ENCODE results near the gene MACIR.
"Not testable (repeated sequence)": the region's sequence is repeated elsewhere in the genome, so short reads cannot be mapped to it uniquely, and the experiment has no call there.

MACIR gene, protein sequence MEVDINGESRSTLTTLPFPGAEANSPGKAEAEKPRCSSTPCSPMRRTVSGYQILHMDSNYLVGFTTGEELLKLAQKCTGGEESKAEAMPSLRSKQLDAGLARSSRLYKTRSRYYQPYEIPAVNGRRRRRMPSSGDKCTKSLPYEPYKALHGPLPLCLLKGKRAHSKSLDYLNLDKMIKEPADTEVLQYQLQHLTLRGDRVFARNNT

GRCh38 chr5:103258368-103258956 lies at the start of gene MACIR:
Gene MACIR, plus strand, starts transcription at chr5:103258763. Its CDS starts 17,157 bp downstream, at chr5:103275920.
- DNase-seq: peak; percentile 96

- no peak for DNase-seq
Measured at GRCh38 chr5:103209065-103209464, 49.5 kb upstream of the MACIR start.

DNA sequence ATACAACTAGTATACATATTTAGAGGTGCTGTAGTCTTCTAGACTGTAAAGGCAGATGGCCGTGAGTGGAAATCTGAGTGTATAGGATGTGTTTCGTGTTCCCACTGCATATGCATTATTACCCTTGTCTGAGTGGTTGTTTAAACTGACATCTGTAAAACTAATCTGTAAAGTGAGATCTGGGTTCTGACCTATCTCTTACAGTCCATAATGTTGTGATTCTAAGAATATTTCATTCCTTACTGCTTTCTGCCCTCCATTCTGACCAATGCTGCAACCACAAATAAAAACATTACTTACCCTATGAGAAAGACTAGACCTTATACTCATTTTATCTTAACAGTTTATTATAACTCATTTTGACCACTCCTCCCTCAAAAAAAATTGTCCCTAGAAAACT lies 47.6 kb upstream of the MACIR start:
- no peak for DNase-seq

DNA sequence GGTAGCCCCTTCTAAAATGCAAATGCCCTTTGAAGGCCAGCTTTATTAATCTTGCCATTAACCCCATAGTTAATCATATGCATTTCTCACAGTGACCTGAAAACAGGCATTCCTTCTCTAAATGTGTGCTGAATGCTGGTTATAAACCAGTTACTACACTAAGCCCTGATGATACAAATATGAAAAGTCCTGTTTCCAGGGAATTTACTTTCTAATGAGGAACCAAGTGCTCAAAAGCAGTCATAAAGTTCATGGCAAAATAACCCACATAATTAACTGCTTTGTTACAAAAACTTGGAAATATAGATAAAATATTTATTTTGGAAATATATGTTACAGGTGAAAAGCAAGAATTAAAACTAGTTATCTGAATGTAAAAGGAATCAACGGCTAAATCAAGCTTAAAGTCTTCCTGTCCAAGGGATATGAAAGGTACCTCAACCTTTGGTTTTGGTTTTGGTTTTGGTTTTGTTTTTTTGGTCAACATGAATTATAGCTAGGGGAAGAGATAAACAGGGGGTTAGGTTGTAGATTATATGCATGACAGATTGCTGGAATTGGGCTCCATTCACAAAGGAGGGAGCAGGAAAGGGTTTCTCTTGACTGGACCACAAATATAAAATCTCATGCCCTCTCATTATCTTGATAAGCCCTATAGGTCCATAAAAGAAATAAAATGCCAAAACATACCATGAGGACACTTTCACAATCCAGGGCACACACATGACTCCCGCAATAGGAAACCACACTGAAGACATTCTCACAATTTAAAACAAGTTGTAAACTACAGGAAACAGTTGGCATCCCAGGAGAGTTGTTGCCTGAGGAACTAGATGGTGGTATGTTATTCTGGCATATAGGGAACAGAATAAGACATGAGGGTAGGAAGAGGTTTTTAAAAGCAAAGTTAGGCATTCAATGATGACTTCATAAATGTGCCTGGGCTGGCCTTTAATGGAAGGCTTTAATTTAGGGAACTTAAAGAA lies 46.7 kb upstream of the MACIR start:
- no peak for DNase-seq

DNA sequence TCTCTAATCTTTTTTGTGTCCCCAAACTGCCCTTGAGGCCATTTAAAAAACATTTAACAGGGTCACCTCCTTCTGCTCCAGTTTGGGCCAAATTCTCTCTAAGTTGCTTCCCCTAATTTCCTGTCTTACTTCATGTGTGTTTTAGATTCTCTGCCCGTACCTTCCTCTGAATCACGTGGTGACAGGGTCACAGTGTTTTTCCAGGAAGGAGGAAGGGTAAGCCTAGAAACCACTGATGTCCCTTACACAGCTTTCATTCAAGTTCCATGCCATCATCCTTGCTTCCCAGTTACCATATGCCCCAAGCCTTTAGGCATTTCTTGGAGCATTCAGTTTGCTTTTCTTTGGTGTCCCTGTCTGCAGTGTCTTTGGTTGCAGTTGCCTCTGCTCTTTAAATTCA lies 42.4 kb upstream of the MACIR start:
- DNase-seq: no peak

DNA sequence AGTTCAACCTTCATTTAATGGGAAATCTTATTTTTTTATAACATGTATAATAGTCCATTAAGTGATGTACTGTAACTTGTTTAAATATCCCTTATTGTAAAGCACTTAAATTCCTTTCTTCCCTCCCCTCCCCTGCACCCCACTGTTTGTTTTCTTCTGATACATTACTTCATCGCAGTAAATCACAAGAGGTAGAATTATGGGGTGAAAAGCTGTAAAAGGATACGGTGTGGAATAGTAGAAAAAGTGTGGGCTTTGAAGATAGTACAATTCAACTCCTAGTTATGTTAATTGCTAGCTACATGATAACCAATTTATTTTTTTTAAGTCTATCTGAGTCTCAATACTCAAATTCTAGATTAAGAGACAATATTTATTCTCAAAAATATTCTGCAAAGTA lies 41.9 kb upstream of the MACIR start:
- no peak for DNase-seq

DNA sequence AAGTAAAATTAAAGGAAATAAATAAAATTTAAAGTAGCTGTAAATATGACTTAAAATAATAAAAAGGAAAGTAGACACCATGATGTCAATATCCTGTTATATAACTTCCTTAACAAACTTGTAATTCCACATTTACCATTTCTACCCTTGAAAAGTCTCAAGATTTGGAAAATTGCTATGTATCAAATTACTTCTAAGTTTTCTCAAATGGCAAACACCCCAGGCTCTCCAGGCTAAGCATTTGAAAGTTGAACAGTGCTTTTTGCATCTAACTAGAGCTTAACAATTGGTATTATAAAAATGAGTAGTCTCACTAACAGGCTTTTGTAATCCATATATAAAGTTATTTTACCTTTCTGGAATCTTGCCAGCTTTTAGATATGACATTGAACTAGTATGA lies 41.5 kb upstream of the MACIR start:
- no peak for DNase-seq

GRCh38 chr5:103218164-103218563 lies 40.4 kb upstream of the MACIR start:
- no peak for DNase-seq

- not testable (repeated sequence) for DNase-seq
Measured at GRCh38 chr5:103219074-103219473, 39.5 kb upstream of the MACIR start.

DNA sequence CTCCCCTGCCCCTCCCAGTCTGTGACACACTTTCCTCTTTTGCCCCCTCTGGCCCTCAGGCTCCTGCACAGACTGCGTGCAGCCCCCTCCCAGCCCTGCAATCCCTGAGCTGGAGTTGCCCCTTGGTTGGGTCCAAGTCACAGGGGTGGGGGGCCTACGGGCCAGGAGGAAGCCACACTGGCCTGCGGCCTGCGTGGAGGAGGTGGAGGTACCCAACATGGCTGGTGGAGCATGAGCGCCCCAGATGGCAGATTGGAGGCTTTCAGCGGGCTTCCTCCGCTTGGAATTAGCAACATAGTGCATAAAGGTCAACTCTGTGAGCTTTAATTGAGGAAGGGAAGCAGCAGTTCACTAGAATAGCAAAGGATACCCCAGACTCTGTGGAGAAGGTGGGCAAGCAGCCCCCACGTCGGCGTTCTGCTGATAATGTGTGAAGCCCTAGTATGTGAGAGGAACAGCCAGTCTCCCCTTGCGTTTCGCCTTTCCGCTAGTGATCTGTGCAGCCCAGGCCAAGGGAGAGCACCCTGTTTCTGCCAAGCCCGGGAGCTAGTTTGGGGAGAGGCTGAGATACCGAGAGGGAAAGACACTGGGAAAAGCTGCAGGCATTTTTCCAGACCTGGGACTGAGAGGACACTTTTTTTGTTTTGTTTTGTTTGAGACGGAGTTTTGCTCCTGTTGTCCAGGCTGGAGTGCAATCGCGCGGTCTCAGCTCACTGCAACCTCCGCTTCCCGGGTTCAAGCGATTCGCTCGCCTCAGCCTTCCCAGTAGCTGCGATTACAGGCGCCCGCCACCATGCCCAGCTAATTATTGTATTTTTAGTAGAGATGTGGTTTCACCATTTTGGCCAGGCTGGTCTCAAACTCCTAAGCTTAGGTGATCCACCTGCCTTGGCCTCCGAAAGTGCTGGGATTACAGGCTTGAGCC lies 35.3 kb upstream of the MACIR start:
- DNase-seq: no peak

- DNase-seq: no peak
Measured at GRCh38 chr5:103224118-103224893, 34.3 kb upstream of the MACIR start.

DNA sequence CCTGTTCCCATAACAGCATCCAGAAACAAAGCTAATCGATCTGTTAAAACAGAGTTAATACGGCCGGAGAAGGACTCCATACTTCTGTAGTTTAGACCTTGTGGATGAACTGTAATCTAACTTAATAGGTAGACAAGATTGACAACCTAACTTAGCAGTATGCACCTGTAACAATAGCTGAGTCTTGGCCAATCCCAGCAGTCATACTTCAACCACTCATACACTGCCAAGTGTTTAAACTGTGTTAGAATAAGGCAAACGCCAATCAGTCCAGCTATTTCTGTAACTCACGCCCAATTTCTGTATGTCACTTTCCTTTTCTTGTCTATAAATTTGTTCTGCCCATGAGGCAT lies 33.7 kb upstream of the MACIR start:
- DNase-seq: no peak

DNA sequence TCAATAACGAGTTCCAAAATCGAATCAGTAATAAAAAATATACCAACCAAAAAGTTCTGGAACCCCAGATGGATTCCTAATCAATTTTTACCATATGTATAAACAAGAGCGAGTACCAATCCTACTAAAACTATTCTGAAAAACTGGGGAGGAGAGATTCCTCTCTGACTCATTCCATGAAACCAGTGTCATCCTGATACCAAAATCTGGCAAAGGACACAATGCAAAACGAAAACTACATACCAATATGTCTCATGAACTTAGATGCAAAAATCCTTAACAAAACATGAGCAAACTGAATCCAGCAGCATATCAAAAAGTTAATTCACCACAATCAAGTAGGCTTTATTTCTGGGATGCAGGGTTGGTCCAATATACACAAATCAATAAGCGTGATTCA lies 30.5 kb upstream of the MACIR start:
- no peak for DNase-seq

GRCh38 chr5:103228588-103228987 lies 30.0 kb upstream of the MACIR start:
- DNase-seq: no peak

DNA sequence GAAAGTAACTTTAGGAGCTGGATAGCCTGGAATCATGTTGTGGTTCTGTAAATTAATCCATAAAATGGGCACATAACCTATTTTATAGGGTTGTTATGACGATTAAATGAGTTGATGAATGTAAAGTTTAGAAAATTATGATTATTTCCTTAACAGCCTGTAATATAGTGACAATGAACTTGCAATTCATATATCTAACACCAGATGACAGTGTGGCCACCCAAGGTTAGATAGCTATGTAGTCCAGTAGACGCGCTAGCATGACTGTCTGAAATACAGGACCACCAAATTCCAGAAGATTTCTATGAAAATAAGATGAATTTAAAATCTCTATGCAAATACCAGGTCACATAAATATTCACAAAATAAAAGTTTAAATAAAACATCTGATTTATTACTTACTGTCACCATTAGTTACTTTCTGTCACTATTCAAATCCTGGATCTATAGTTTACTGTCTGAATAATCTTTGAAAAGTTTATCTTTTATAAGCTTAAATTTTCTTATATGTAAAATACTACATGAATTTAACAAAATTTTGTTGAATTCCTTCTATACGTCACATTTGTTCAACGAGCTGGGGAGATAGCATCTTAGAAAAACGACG lies 26.1 kb upstream of the MACIR start:
- no peak for DNase-seq

- no peak for DNase-seq
Measured at GRCh38 chr5:103234239-103234975, 24.2 kb upstream of the MACIR start.

- no peak for DNase-seq
Measured at GRCh38 chr5:103235891-103236290, 22.7 kb upstream of the MACIR start.

DNA sequence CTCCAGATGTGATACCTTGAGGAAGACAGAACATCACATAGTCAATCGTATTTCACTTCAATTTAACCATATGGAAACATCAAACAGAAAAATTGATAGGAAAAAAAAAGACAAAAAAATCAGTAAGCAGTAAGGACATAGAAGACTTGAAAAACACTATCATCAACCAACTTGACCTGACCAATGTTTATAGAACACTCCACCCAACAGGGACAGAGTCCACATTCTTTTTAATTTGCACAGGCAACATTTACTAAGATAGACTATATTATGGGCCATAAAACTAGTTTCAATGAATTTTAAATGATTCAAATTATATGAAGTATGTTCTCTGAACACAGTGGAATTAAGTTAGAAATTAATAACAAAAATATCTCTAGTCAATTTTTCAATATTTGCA lies 20.8 kb upstream of the MACIR start:
- DNase-seq: no peak

GRCh38 chr5:103243665-103244064 lies 14.9 kb upstream of the MACIR start:
- no peak for DNase-seq

DNA sequence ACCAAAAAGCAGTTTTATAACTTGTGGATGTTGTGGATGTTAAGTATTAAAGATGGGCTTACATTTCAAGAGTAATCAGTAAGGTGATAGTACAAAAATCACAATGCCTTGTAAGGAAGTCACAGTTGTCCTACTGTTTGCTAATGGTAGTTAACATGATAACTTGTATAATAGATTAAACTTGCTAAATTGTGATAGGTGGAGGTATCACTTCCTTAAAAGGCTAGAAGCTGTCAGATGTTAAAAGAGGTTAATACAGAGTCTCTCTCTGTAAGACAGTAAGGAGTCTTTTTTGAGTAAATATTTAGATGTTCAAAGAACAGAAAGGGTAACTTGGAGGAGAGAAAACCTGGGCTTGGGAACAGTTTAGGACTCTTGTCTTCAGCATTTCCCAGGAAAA lies 14.2 kb upstream of the MACIR start:
- DNase-seq: no peak

DNA sequence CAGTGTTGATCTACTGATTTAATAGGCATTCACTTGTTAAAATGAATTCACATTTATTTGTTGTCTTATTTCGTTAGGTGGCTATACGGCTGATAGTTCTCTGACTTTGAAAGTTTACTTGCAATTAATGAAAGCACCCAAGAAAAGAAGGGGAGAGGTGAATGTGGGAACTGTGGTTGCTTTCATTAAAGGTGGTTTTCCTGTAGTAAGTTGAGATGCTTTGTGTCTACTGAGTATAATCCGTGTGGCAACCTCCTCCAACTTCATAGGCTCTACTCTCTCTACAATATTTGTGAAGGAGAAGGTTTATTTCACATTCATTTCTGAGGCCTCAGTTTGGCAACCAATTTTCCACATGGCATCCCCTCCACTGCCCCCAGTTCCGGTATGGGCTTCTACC lies 12.8 kb upstream of the MACIR start:
- DNase-seq: no peak

Measured in NK-92 treated with Interleukin-12 subunit alpha and Interleukin-12 subunit beta, amount 100 ng/mL, for 24 hours (cell line).